Liver (tissue), 3 donors: ENCODE data around the gene C4B.
"Not testable (repeated sequence)": the region's sequence is repeated elsewhere in the genome, so short reads cannot be mapped to it uniquely, and the experiment has no call there.

ENCODE experiments used
- CTCF ChIP-seq: fragments of 150-350 bp; IDR thresholded peaks from 2 replicates; pipeline ENCODE4 v1.5.1; 2017; ENCODE audit warnings: improper control_type of control experiment, low read depth, low read length; ENCODE audit not compliant: missing input control
- EGR1 ChIP-seq, 2 donors: IDR thresholded peaks; 2 replicates each; pipeline ENCODE4 v1.6.1; 2016 to 2018; ENCODE audit warnings: antibody characterized with exemption in 2 of 2, low read depth in 2 of 2
- GABPA ChIP-seq, 2 donors: IDR thresholded peaks in 1 of 2; conservative IDR thresholded peaks in 1 of 2; 2 replicates each; pipeline ENCODE4 v1.6.1; 2016; ENCODE audit warnings: antibody characterized with exemption in 2 of 2, mild to moderate bottlenecking in 1 of 2, moderate library complexity in 1 of 2
- MAX ChIP-seq: IDR thresholded peaks from 2 replicates; pipeline ENCODE4 v1.6.1; 2016; ENCODE audit warnings: antibody characterized with exemption
- RAD21 ChIP-seq, 2 donors: IDR thresholded peaks; 2 replicates each; pipeline ENCODE4 v1.6.1; 2016; ENCODE audit warnings: antibody characterized with exemption in 2 of 2, mild to moderate bottlenecking in 2 of 2
- REST ChIP-seq: IDR thresholded peaks from 2 replicates; pipeline ENCODE4 v1.6.1; 2016; ENCODE audit warnings: antibody characterized with exemption, mild to moderate bottlenecking
- RXRA ChIP-seq, 2 donors: IDR thresholded peaks; 2 replicates each; pipeline ENCODE4 v1.6.1; 2017 to 2018; ENCODE audit warnings: antibody characterized with exemption in 2 of 2, mild to moderate bottlenecking in 1 of 2
- TAF1 ChIP-seq: conservative IDR thresholded peaks from 2 replicates; pipeline ENCODE4 v1.6.1; 2016; ENCODE audit warnings: antibody characterized with exemption, mild to moderate bottlenecking
- YY1 ChIP-seq: IDR thresholded peaks from 2 replicates; pipeline ENCODE4 v1.6.1; 2016; ENCODE audit warnings: antibody characterized with exemption, mild to moderate bottlenecking
- donor health status: healthy.
- donor health status: healthy.

- not testable (repeated sequence) for TF ChIP-seq GABPA (IDR thresholded peaks at IDR 0.05 in 1 of 2, conservative IDR thresholded peaks at IDR 0.05 in 1 of 2); YY1; CTCF; TAF1; RAD21 (IDR thresholded peaks at IDR 0.05); EGR1 (IDR thresholded peaks at IDR 0.05; ENCODE audit: low read depth in 2 of 2); REST; RXRA (IDR thresholded peaks at IDR 0.05); MAX
Measured at GRCh38 chr6:32007086-32007485, 7.5 kb upstream of the C4B start.
